ENCODE results near the gene AHNAK. TPM values are rescaled to one million over a fixed set of nuclear protein-coding genes. Genes with fewer than 3 reads are reported as not detected.

Gene AHNAK
- total RNA-seq, 3 donors from 2014 or later (not counting 1 experiment from before 2014, with no cell fraction given): 623 to 740 (median 677) TPM

GRCh38 chr11:62463121-62463542, 83.5 kb downstream of the AHNAK start:
- H3K36me3 ChIP-seq (ENCODE audit: control insufficient read depth, insufficient read depth, low read length): no peaks in the 10 kb centered on the region
- 52% methylated on average over 6 of the region's 6 CpGs for WGBS (ENCODE audit: insufficient coverage)
- no peaks in the 10 kb centered on the region for H3K9me3 ChIP-seq (ENCODE audit: control insufficient read depth, insufficient read depth, low read length)
- no peaks in the 10 kb centered on the region for H3K36me3 Mint-ChIP-seq
- no peaks in the 10 kb centered on the region for H3K27me3 Mint-ChIP-seq (ENCODE audit: low read depth in 2 of 2)
- intact Hi-C loops (cut with micrococcal nuclease): no loop called here
- H3K4me3 Mint-ChIP-seq: peak overlapping the region; percentile 81
- H3K4me1 Mint-ChIP-seq: peaks cover 14% of the 10 kb centered on the region in 2 donors
- ATAC-seq (peak; percentile 72 to 82 (median 80)), DNase-seq (no peak)
- no peaks in the 10 kb centered on the region for H3K27me3 ChIP-seq (ENCODE audit: control insufficient read depth, insufficient read depth, low read length)
- no peaks in the 10 kb centered on the region for H3K9me3 Mint-ChIP-seq
- no peak overlapping the region for H3K4me3 ChIP-seq (ENCODE audit: low read length)
- peak overlapping the region; percentile 43 to 85 for H3K27ac Mint-ChIP-seq
- no peak overlapping the region for H3K27ac ChIP-seq (ENCODE audit: low read length)
- TF ChIP-seq CTCF (IDR thresholded peaks at IDR 0.05): no peak
- H3K4me1 ChIP-seq (ENCODE audit: control insufficient read depth, insufficient read depth, low read length): peaks cover 7% of the 10 kb centered on the region

GRCh38 chr11:62462508-62462892, 84.1 kb downstream of the AHNAK start:
- ATAC-seq: no peak
- intact Hi-C loops (cut with micrococcal nuclease): no loop called here

GRCh38 chr11:62461740-62462507, 84.7 kb downstream of the AHNAK start:
- Histone ChIP-seq H3K36me3 (ENCODE audit: control insufficient read depth, insufficient read depth, low read length) (no peaks in the 10 kb centered on the region), H3K4me3 (ENCODE audit: low read length) (no peak overlapping the region), H3K27ac (ENCODE audit: low read length) (no peak overlapping the region), H3K4me1 (ENCODE audit: control insufficient read depth, insufficient read depth, low read length) (peaks cover 7% of the 10 kb centered on the region), H3K9me3 (ENCODE audit: control insufficient read depth, insufficient read depth, low read length) (no peaks in the 10 kb centered on the region), H3K27me3 (ENCODE audit: control insufficient read depth, insufficient read depth, low read length) (no peaks in the 10 kb centered on the region)
- intact Hi-C loops (cut with micrococcal nuclease): no loop called here
- no peak for TF ChIP-seq CTCF (IDR thresholded peaks at IDR 0.05)
- no peak for DNase-seq
- WGBS (ENCODE audit: insufficient coverage): 71% methylated on average over 7 of the region's 15 CpGs
- Mint-ChIP-seq H3K27me3 (ENCODE audit: low read depth in 2 of 2) (no peaks in the 10 kb centered on the region), H3K36me3 (no peaks in the 10 kb centered on the region), H3K4me3 (no peak overlapping the region), H3K4me1 (peaks cover 14% of the 10 kb centered on the region in 2 donors), H3K9me3 (no peaks in the 10 kb centered on the region), H3K27ac (peak overlapping the region; percentile 6 to 63)
- no peak for ATAC-seq

More at GRCh38 chr11:62462508-62462892, 84.1 kb downstream of the AHNAK start:
- no peak for DNase-seq
- H3K27me3 ChIP-seq (ENCODE audit: control insufficient read depth, insufficient read depth, low read length): no peaks in the 10 kb centered on the region
- H3K27ac ChIP-seq (ENCODE audit: low read length): no peak overlapping the region
- no peak overlapping the region for H3K4me3 ChIP-seq (ENCODE audit: low read length)
- H3K36me3 Mint-ChIP-seq: no peaks in the 10 kb centered on the region
- peaks cover 7% of the 10 kb centered on the region for H3K4me1 ChIP-seq (ENCODE audit: control insufficient read depth, insufficient read depth, low read length)
- H3K4me3 Mint-ChIP-seq: peak overlapping the region; percentile 47
- H3K27me3 Mint-ChIP-seq (ENCODE audit: low read depth in 2 of 2): no peaks in the 10 kb centered on the region
- H3K27ac Mint-ChIP-seq: peak overlapping the region; percentile 6 to 63
- no peak for TF ChIP-seq CTCF (IDR thresholded peaks at IDR 0.05)
- peaks cover 14% of the 10 kb centered on the region in 2 donors for H3K4me1 Mint-ChIP-seq
- H3K9me3 Mint-ChIP-seq: no peaks in the 10 kb centered on the region
- H3K36me3 ChIP-seq (ENCODE audit: control insufficient read depth, insufficient read depth, low read length): no peaks in the 10 kb centered on the region
- no peaks in the 10 kb centered on the region for H3K9me3 ChIP-seq (ENCODE audit: control insufficient read depth, insufficient read depth, low read length)
- 84% methylated on average over 9 of the region's 9 CpGs for WGBS (ENCODE audit: insufficient coverage)
